Iris pigment epithelial cell (primary cell): ENCODE data around the gene HNRNPM.
A peak's percentile ranks its signal among the peaks of the same experiment; 100 is the strongest.
"Not testable (repeated sequence)": the region's sequence is repeated elsewhere in the genome, so short reads cannot be mapped to it uniquely, and the experiment has no call there.

Experiments
- DNase-seq: peaks from one replicate; pipeline ENCODE4 v3.0.0-alpha.2; 2011; ENCODE audit warnings: low read depth

The HNRNPM gene

GRCh38 chr19:8511573-8512101 is 66.9 kb downstream of the HNRNPM start:
- DNase-seq = no peak

- no peak for DNase-seq
These were observed 67.6 kb downstream of the HNRNPM start for GRCh38 chr19:8512115-8512967.

- no peak for DNase-seq
These were observed 68.4 kb downstream of the HNRNPM start for GRCh38 chr19:8513036-8513686.

- peak; percentile 99 for DNase-seq
These were observed 69.1 kb downstream of the HNRNPM start, which contains the start of gene ZNF414 for GRCh38 chr19:8513687-8514504. Gene ZNF414, minus strand, starts transcription at chr19:8514167. Its CDS starts 121 bp downstream, at chr19:8514046.

GRCh38 chr19:8514505-8515009 is 69.8 kb downstream of the HNRNPM start:
- DNase-seq = not testable (repeated sequence)

DNA sequence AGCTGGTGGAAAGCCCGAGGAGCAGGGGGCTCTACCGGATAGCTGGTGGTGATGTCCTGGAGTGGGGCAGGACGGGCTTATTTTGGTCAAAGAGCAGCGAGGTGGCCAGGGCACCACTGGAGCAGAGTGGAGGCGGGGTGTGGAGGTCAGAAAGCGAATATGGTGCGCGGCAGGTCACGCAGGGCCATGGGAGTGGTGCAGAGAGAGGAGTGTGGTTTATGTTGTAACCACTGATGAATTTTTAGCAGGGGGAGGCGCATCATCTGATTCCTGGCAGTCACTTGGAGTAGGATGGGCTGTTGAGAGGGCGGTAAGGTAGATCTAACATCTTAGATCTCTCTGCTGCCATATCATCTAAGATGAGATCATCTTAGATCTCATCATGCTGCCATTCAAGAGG is 70.5 kb downstream of the HNRNPM start:
- no peak for DNase-seq

DNA sequence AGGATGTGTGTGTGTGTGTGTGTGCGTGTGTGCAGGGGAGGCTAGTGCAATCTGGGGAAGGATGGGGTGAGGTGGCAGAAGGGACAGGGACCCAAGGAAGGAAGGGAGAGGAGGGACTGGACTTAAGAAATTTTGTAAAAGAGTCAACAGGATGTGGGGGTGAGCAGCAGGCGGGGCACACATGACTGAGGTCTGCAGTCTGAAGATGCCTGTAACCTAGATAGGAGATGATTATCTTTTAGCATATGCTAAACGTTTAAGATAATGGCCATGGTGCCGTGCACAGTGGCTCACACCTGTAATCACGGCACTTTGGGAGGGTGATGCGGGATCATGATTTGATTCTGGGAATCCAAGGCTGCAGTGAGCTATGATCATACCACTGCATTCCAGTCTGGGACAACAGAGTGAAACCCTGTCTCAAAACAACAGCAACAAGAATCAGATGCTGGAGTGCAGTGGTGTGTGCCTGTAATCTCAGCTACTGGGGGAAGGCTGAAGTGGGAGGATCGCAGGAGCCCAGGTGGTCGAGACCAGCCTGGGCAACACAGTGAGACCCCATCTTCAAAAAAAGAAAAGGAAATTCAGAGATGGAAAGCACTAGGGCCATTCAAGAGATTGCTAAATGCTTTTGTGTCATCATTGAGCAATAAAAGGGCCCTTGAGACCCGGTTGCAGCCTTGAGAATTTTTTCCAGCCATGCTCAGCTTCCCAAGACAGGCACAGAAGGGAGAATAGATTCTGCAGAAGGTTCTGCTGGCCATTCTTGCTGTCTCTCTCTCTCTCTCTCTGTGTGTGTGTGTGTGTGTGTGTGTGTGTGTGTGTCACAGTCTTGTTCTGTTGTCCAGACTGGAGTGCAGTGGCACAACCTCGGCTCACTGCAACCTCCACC is 73.0 kb downstream of the HNRNPM start:
- DNase-seq = peak; percentile 73

- no peak for DNase-seq
These were observed 73.8 kb downstream of the HNRNPM start for GRCh38 chr19:8518536-8518935.

GRCh38 chr19:8519388-8519787 is 74.6 kb downstream of the HNRNPM start:
- DNase-seq = no peak

- no peak for DNase-seq
These were observed 80.6 kb downstream of the HNRNPM start for GRCh38 chr19:8525401-8525684.

DNA sequence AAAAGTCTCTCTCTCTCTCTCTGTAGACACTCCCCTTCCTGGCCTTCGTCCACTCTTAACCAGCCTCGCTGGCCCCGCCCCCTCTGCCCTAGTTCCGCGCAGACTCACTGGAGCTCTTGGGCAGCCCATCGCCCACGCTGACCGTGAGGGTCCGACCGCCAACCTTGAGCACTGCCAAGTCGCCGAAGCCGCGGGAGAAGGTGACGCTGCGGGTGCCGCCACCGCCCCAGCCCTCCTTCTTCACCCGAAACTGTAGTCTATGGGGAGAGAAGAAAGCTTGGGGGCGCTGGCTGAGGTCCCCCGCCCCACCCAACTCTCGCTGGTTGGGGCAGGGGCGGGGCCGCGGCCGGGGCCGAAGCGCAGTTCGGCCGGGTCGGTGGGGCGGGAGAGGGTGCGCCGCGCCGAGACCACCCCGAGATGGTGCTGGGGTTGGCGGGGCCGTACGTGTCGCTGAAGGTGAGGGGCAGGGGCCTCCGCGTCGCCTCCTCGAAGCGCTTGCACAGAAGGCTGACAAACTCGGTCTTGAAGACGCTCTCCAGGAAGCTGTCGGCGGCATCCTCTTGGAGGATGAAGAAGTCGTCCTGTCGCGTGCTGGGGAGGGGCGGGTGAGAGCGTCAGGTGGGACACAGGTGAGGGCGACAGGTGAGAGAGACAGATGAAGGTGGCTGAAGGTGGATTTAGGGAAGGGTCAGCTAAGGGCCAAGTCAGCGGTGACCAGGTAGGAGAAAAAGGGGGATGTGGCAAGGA is 81.7 kb downstream of the HNRNPM start:
- peak; percentile 91 for DNase-seq

DNA sequence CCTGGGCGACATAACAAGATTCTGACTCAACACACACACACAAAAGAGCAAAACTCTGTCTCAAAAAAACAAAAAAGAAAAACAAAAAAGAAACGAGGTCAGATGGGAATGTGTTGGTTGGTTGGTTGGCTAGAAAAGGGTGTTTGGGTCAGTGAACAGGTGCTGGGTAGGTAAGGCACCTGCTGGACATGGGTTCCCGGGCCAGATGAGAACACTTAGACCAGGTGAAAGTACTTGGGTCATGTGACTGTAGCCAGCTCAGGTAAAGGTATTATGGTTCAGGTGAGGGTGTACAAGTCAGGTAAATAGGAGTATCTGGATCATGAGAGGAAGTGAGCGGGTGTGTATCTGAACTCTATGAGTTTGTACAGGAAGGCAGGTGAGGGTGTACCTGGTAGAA is 83.7 kb downstream of the HNRNPM start:
- DNase-seq = peak; percentile 18

DNA sequence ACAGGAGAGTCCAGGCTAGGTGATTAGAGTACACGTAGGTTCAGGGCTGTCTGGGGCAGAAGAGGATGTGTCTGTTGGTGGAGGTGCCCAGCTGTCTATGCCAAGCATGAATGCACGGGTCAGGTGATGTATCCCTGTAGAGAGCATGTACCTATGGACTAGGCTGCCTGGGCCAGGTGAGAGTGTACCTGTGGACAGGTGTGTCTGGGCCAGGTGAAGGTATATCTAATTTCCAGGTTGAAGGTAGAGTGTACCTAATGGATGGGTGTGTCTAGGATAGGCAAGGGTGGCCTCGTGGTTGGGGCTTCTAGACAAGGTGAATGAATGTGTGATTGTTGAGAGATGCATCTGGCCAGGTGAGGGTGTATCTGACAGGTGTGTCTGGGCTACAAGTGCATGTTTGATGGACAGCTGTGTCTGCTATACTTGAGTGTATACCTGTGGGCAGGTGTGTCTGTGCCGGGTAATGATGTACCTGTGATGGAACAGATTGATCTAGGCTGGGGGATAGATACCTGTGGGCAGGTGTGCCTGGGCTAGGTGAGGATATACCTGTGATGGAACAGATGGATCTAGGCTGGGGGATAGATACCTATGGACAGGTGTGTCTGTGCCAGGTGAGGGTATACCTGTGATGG is 84.7 kb downstream of the HNRNPM start:
- DNase-seq = no peak

- no peak for DNase-seq
These were observed 85.4 kb downstream of the HNRNPM start for GRCh38 chr19:8530061-8530679.

- no peak for DNase-seq
These were observed 86.7 kb downstream of the HNRNPM start for GRCh38 chr19:8531470-8531869.

DNA sequence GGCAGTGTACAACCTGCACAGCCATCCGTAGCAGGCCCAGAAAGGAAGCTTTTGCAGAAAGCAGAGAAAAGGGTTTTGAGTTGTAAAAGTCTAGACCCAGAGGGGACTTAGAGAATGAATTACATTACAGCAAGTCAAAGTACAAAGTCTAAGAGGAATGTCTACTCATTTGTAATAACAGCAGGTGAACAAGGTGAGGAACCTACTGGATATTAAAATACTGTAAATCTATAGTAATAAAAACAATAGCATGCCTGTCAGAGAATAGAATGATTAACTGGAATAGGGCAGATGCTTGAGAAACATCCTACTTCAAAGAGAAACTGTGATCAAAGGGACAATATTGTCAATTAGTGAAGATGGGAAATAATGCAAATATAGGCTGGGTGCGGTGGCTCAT is 87.5 kb downstream of the HNRNPM start:
- no peak for DNase-seq

DNA sequence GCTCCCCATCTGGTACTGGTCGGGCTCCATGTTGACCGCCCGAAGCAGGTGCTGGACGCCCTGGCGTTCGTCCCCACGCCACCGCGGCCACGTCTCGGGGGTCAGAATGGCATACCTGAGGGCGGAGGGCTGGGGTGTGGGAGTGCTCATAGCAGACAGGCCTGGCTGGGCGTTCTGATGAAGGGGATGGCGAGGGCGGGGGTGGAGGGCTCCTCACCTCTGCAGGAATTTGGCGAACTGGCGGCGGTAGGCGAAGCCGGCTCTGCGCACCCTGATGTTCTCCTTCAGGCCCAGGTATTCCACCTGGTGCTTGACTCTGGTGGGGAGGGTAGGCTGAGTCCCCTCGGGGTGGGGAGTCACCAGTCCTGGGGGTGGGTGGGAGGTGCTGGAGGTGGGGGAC is 91.5 kb downstream of the HNRNPM start:
- no peak for DNase-seq

DNA sequence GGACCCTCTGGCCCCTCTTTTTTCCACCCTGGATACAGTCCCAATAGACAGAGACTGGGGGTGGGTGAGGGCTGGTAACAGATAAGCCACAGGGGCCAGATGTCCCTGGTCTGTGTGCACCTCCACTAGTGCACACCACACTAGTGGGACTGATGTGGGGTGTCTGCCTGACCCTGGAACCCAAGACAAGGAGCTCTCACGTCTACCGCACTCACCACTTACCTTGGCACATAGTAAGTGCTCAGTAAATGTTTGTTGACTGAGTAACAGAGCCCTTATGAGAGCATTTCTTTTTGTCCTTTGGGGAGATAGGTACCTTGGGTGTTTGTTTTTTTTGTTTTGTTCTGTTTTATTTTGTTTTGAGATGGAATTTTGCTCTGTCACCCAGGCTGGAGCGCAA is 92.3 kb downstream of the HNRNPM start:
- no peak for DNase-seq
